GM21528 (cell line): ENCODE measurements around the gene CTDP1.

Experiments
- ATAC-seq: cut with Tn5 transposase; IDR thresholded peaks from one replicate; pipeline ENCODE4 v1.9.1; 2021; ENCODE audit warnings: mild to moderate bottlenecking, moderate library complexity; ENCODE audit not compliant: unreplicated experiment, low FRiP score

The CTDP1 gene

DNA sequence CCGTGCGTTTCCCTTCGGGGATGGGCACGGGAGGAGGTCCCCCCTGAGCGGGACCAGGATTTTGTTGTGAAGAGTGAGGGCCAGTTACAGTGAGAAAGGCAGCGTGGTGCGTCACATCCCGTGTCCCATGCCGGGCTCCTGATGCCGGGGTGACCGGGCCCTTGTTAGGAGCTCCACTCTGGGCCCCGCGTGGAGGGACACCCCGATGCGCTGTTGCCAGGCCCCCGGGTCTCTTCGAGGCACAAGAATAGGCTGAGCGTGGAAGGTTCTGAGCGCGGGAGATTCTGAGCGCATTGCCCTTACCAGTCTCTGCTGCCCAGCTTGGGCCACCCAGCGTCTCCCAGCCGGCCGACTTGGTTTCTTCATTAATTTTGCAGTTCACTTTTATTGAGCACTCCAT, 17.6 kb downstream of the CTDP1 start:
- no peak for ATAC-seq

DNA sequence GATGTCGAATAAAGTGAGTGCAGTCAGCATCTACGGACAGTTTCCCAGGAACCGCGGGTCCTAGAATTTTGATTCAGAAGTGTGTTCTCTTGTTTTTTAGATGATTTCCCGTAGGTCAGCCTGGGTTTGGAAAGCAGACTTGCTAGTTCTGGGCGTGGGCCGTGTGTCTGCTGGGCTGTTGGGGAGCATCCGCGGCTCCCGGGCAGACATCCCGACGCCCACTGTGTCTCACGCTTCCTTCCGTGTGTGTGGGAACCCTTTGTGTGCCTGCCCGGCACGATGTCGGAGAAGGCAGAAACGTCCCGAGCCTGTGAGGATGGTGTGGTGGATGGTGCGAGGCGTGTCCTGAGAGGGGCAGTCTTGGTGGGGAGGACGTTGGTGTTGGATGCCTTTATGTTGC, 18.4 kb downstream of the CTDP1 start:
- ATAC-seq: no peak

DNA sequence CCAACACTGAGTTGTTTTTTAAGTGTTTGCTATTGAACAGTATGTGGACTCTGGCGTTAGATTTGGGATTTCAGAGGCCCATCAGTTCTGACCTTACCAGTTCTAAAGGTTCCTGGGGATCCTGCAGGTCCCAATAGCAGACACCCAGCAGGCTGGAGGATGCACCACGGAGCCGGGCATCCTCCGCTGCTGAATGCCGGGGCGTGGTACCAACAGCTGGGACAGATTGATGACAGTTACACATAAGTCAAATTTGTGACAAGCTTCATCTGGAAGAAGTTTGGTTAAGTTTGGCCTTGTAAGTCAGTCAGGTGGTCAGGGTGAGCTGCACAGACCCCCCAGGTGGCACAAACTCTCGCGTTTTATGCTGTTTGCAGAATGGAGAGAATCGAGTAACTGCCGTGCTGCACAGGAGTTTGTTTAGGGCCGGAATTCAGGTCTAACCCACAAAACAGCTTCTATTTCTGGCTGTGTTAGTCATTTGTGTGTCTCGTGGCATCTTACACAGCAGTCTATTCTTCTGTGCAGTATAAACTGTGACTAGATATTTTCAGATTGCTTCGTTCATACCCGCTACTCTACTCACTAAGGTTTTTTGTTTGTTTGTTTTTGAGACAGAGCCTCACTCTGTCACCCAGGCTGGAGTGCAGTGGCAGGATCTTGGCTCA, 19.2 kb downstream of the CTDP1 start:
- no peak for ATAC-seq

GRCh38 chr18:79699653-79700052, 20.1 kb downstream of the CTDP1 start:
- no peak for ATAC-seq

GRCh38 chr18:79702906-79703305, 23.3 kb downstream of the CTDP1 start:
- no peak for ATAC-seq

GRCh38 chr18:79704631-79705030, 25.0 kb downstream of the CTDP1 start:
- no peak for ATAC-seq

DNA sequence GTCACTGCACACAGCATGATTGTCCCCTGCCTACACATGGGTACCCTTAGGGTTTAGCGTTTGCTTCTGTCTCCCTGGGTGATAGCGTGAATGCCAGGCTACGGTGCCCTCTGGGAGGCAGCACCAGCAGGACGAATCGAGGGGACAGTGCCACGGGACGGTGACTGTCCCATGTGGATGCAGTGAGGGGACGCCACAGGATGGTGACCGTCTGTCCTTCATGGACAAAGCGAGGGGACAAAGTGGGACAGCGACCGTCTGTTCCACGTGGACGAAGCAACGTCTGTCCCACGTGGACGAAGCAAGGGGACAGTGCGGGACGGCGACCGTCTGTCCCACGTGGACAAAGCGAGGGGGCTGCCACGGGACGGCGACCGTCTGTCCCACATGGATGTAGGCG, 25.7 kb downstream of the CTDP1 start:
- no peak for ATAC-seq

DNA sequence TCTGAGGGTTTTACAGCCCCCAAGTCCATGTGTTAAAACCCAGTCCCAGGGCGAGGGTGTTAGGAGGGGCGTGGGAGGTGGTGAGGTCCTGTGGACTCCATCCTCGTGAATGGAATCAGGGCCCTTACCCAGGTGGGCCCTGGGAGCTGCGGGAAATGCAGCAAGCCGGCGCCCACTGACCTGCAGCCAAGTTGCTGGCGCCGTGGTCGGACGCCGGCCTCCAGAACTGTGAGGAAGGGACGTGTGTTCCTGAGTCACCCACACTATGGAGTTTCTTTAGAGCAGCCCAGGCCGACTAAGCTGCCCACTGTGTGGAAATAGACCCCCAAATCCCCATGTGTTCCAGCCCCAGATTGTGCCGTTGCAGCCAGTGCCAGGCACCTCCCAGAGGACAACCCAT, 26.4 kb downstream of the CTDP1 start:
- ATAC-seq: no peak

GRCh38 chr18:79706658-79707057, 27.1 kb downstream of the CTDP1 start:
- no peak for ATAC-seq

DNA sequence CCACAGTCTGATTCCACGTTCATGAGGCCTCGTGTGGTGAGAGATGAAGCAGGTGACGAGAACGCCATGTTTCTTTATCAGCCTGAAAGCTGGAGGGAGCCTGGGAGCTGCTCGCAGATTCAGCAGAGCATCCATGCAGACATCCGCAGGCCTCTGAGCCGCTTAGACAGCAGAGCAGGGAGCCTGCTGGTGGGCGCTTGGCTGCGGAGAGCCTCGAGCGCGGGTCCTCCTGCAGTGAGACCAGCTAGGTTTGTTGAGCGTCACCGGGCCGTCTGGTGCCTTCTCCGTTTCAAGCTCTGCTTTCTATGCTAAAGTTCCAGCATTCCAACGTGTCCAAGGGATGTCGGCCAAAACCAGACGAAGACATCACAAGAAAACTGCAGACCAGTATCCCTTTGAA, 27.6 kb downstream of the CTDP1 start:
- no peak for ATAC-seq

DNA sequence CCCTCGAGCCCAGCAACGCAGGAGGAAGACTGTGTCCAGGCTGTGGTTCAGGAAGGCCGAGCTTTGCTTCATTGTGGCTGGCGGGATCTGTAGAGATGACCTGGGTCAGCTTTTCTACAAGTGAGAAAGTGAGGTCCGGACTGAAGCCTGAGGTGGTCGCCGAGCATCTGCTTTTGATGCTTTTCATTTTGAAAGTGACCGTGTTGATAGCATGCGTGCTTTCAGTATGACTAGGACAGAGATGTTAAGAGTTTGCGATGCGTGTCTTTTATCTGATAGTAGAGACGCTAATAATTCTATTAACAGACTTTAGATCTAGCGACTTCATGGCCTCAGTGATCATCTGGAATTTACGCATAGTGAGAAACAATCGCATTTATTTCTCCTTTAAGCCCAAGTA, 28.1 kb downstream of the CTDP1 start:
- no peak for ATAC-seq

- ATAC-seq: no peak
Measured at GRCh38 chr18:79708412-79708811, 28.8 kb downstream of the CTDP1 start.

DNA sequence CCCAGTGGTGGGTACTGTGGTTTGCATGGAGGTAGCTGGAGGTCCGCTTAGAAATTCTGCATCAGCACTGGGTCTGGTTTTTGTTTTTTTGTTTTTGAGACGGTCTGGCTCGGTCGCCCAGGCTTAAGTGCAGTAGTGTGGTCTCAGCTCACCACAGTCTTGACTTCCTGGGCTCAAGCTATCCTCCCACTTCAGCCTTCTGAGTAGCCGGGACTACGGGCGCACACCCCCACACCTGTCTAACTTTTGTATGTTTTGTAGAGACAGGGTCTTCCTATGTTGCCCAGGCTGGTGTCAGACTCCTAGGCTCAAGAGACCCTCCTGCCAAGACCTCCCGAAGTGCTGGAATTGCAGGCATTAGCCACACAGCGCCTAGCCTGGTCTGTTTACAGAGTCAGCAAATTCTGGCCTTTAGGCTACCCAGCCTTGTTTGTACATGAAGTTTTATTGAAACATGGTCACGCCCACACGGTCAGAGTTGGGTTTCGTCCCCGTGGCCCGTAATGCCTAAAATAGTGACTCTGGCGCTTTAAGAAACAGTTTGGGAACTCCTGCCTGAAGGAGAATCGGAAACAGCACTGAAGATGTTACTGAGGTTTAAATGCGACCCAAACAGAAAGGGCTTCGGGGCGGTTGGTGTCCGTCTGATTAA, 32.7 kb downstream of the CTDP1 start:
- ATAC-seq: no peak

- no peak for ATAC-seq
Measured at GRCh38 chr18:79713341-79713740, 33.7 kb downstream of the CTDP1 start.

GRCh38 chr18:79714531-79715240, 35.1 kb downstream of the CTDP1 start:
- no peak for ATAC-seq

DNA sequence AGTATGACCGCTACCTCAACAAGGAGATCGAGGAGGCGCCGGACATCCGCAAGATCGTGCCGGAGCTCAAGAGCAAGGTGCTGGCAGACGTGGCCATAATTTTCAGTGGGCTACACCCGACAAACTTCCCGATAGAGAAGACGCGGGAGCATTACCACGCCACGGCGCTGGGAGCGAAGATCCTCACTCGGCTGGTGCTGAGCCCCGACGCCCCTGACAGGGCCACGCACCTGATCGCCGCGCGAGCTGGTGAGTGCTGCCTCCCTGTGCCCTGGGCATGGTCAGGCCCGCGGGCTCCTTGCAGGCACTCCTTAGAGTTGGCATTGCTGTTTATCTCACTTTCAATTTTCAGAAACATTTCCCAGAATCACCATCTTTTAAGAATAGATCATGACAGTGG, 35.7 kb downstream of the CTDP1 start:
- ATAC-seq: no peak

DNA sequence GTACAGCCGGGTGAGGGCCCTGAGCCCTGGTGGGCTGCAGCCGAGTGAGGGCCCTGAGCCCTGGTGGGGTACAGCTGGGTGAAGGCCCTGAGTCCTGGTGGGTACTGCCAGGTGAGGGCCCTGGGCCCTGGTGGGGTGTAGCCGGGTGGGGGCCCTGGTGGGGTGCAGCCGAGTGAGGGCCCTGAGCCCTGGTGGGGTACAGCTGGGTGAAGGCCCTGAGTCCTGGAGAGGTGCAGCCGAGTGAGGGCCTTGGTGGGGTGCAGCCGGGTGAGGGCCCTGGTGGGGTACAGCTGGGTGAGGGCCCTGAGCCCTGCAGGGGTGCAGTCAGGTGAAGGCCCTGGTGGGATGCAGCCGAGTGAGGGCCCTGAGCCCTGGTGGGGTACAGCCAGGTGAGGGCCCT, 37.5 kb downstream of the CTDP1 start:
- no peak for ATAC-seq

DNA sequence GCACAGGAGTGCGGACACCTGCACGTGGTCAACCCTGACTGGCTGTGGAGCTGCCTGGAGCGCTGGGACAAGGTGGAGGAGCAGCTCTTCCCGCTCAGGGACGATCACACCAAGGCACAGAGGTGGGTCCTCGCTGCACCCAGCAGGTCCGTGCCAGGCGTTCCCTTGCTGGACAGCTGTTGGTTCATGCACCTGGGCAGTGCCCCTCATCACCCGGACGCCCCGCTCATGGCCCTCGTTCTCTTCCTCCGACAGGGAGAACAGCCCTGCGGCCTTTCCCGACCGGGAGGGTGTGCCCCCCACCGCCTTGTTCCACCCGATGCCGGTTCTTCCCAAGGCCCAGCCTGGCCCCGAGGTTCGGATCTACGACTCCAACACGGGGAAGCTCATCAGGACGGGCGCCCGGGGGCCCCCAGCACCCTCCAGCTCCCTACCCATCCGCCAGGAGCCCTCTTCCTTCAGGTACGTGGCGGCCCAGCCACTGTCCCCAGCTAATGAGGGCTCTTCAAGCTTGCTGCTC, 38.0 kb downstream of the CTDP1 start:
- no peak for ATAC-seq

DNA sequence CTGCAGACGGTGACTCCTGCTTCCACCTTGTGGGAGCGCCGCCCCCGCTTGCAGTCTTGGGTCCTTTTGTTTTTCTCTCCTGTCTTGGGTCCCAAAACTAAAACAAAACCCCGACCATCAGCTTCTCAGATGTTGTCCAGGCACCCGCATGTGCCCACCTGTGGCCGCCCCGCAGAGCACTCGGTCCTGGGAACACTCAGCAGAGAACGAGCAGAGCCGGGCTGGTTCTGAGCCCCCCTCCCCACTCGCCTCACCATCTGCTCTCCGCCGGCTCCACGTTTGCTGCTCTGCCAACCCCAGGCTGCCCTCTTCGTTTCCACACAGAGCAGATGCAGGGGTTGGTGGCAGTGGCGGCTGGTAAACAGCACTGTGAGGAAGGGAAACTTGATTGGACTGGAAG, 38.5 kb downstream of the CTDP1 start:
- no peak for ATAC-seq

GRCh38 chr18:79718878-79719477, 39.4 kb downstream of the CTDP1 start:
- no peak for ATAC-seq
